ENCODE results near the gene ANKRD6. TPM values are rescaled to one million over a fixed set of nuclear protein-coding genes. Genes with fewer than 3 reads are reported as not detected.

ANKRD6 gene
- total RNA-seq, 1 donor from 2014 or later = 6.2 TPM

- DNase-seq (ENCODE audit: low read depth) = no peak
- H3K4me3 ChIP-seq (ENCODE audit: low read depth, low read length) = no peak overlapping the region
- no peak for TF ChIP-seq CTCF (conservative IDR thresholded peaks at IDR 0.05; ENCODE audit: low read depth, low read length)
These were observed 246.5 kb downstream of the ANKRD6 start for GRCh38 chr6:89679215-89680120.

- no peak for DNase-seq (ENCODE audit: low read depth)
- H3K4me3 ChIP-seq (ENCODE audit: low read depth, low read length) = no peak overlapping the region
- TF ChIP-seq CTCF (conservative IDR thresholded peaks at IDR 0.05; ENCODE audit: low read depth, low read length) = no peak
These were observed 247.2 kb downstream of the ANKRD6 start for GRCh38 chr6:89680150-89680549.

GRCh38 chr6:89680551-89680950 lies 247.6 kb downstream of the ANKRD6 start:
- no peak for DNase-seq (ENCODE audit: low read depth)
- H3K4me3 ChIP-seq (ENCODE audit: low read depth, low read length) = no peak overlapping the region
- TF ChIP-seq CTCF (conservative IDR thresholded peaks at IDR 0.05; ENCODE audit: low read depth, low read length) = no peak

GRCh38 chr6:89681983-89682564 lies 249.1 kb downstream of the ANKRD6 start:
- no peak for TF ChIP-seq CTCF (conservative IDR thresholded peaks at IDR 0.05; ENCODE audit: low read depth, low read length)
- DNase-seq (ENCODE audit: low read depth) = no peak
- H3K4me3 ChIP-seq (ENCODE audit: low read depth, low read length) = no peak overlapping the region

- no peak for TF ChIP-seq CTCF (conservative IDR thresholded peaks at IDR 0.05; ENCODE audit: low read depth, low read length)
These were observed 250.0 kb downstream of the ANKRD6 start for GRCh38 chr6:89682991-89683390.

More at GRCh38 chr6:89682991-89683390, 250.0 kb downstream of the ANKRD6 start:
- H3K4me3 ChIP-seq (ENCODE audit: low read depth, low read length) = no peak overlapping the region
- no peak for DNase-seq (ENCODE audit: low read depth)

Other genes starting within 250 kb of the ANKRD6 start
- not detected in 2 replicates for gene GABRR1, start 215.8 kb upstream of the ANKRD6 start, total RNA-seq
- 0.12 and 0.14 TPM in 2 replicates for gene GABRR2, start 117.9 kb upstream of the ANKRD6 start, total RNA-seq
- gene UBE2J1, start 80.4 kb upstream of the ANKRD6 start, total RNA-seq = 47.2 and 58.5 TPM in 2 replicates
- 10.8 and 12.7 TPM in 2 replicates for gene RRAGD, start 20.9 kb upstream of the ANKRD6 start, total RNA-seq
- 11.3 and 23.5 TPM in 2 replicates for gene LYRM2, start 205.6 kb downstream of the ANKRD6 start, total RNA-seq

All from epithelial cell of proximal tubule (primary cell).